Cardiac muscle cell (in vitro differentiated cells and primary cell): Measurements from ENCODE around the gene FADS3. TPM values are rescaled to one million over a fixed set of nuclear protein-coding genes. Genes with fewer than 3 reads are reported as not detected.

ENCODE experiments used
- DNase-seq, 2 donors: peaks; one replicate each; pipeline versions ENCODE4 v3.0.0 to v3.0.0-alpha.2; 2010 to 2017; ENCODE audit warnings: low read depth in 1 of 2, low spot score in 1 of 2
- H3K27ac ChIP-seq: fragments of 200-600 bp; sonication (generic); 2 replicates; pipeline ENCODE4 v1.5.1; 2016
- H3K27me3 ChIP-seq: fragments of 200-600 bp; sonication (generic); 2 replicates; pipeline ENCODE4 v1.6.0; 2016; ENCODE audit warnings: control low read depth
- H3K36me3 ChIP-seq: fragments of 200-600 bp; sonication (generic); 2 replicates; pipeline ENCODE4 v1.5.1; 2016; ENCODE audit warnings: control low read depth
- H3K4me1 ChIP-seq: fragments of 200-600 bp; sonication (generic); 2 replicates; pipeline ENCODE4 v1.8.1; 2017; ENCODE audit warnings: low read depth, mild to moderate bottlenecking, mixed run types
- H3K4me3 ChIP-seq: fragments of 200-600 bp; sonication (generic); 2 replicates; pipeline ENCODE4 v1.5.1; 2016; ENCODE audit warnings: mild to moderate bottlenecking
- H3K9me3 ChIP-seq: fragments of 200-600 bp; sonication (generic); 2 replicates; pipeline ENCODE4 v1.5.1; 2017; ENCODE audit warnings: low read depth, mild to moderate bottlenecking, control low read depth
- CTCF ChIP-seq: IDR thresholded peaks from 2 replicates; pipeline ENCODE4 v1.5.1; 2012; ENCODE audit warnings: low read depth, mild to moderate bottlenecking, low read length
- polyA plus RNA-seq: library from polyadenylated mRNA; unstranded; fragments of >200 nt; fragmentation: Nextera tagmentation; extraction: Ambion mirVana; gene quantifications from 2 replicates; pipeline ENCODE4 v1.2.1, GENCODE V29; 2016
- total RNA-seq: library from RNA; depleted of rRNA; stranded (reverse); fragments of >200 nt; gene quantifications from 2 replicates; pipeline ENCODE4 v1.2.3, GENCODE V29; 2016

Gene FADS3
- total and polyA plus RNA-seq, 2 experiments from 2014 or later = 42.9 to 48.0 TPM

GRCh38 chr11:61842528-61842820, 48.9 kb downstream of the FADS3 start:
- no peaks in the 10 kb centered on the region for H3K4me1 ChIP-seq
- peak overlapping the region; percentile 23 for H3K27ac ChIP-seq
- H3K27me3 ChIP-seq = no peaks in the 10 kb centered on the region
- no peak overlapping the region for H3K4me3 ChIP-seq
- no peaks in the 10 kb centered on the region for H3K9me3 ChIP-seq
- no peak for TF ChIP-seq CTCF
- peaks cover 44% of the 10 kb centered on the region for H3K36me3 ChIP-seq
- no peak for DNase-seq

- H3K27ac ChIP-seq = peak overlapping the region; percentile 23
- no peaks in the 10 kb centered on the region for H3K27me3 ChIP-seq
- peaks cover 44% of the 10 kb centered on the region for H3K36me3 ChIP-seq
- H3K9me3 ChIP-seq = no peaks in the 10 kb centered on the region
- H3K4me3 ChIP-seq = no peak overlapping the region
- DNase-seq = no peak
- H3K4me1 ChIP-seq = no peaks in the 10 kb centered on the region
- TF ChIP-seq CTCF = no peak
Observed at GRCh38 chr11:61841636-61842527, 49.5 kb downstream of the FADS3 start.

- peaks cover 44% of the 10 kb centered on the region for H3K36me3 ChIP-seq
Observed at GRCh38 chr11:61840371-61840770, 51.0 kb downstream of the FADS3 start.

GRCh38 chr11:61839742-61840141, 51.6 kb downstream of the FADS3 start:
- peaks cover 3% of the 10 kb centered on the region for H3K4me1 ChIP-seq
- H3K36me3 ChIP-seq = peaks cover 44% of the 10 kb centered on the region
- H3K27ac ChIP-seq = no peak overlapping the region
- H3K4me3 ChIP-seq = no peak overlapping the region
- H3K9me3 ChIP-seq = no peaks in the 10 kb centered on the region
- H3K27me3 ChIP-seq = no peaks in the 10 kb centered on the region
- DNase-seq = no peak
- no peak for TF ChIP-seq CTCF

More at GRCh38 chr11:61840371-61840770, 51.0 kb downstream of the FADS3 start:
- no peak for TF ChIP-seq CTCF
- no peak overlapping the region for H3K27ac ChIP-seq
- H3K9me3 ChIP-seq = no peaks in the 10 kb centered on the region
- no peak for DNase-seq
- no peak overlapping the region for H3K4me3 ChIP-seq
- H3K27me3 ChIP-seq = no peaks in the 10 kb centered on the region
- no peaks in the 10 kb centered on the region for H3K4me1 ChIP-seq

- Histone ChIP-seq H3K4me3 (no peak overlapping the region), H3K36me3 (peaks cover 39% of the 10 kb centered on the region), H3K4me1 (peaks cover 7% of the 10 kb centered on the region), H3K27me3 (no peaks in the 10 kb centered on the region), H3K27ac (no peak overlapping the region), H3K9me3 (no peaks in the 10 kb centered on the region)
- TF ChIP-seq CTCF = no peak
- DNase-seq = no peak
Observed at GRCh38 chr11:61838921-61839320, 52.4 kb downstream of the FADS3 start.
